B cell (primary cell): ENCODE results near the gene TNRC6C. TPM values are rescaled to one million over a fixed set of nuclear protein-coding genes. Genes with fewer than 3 reads are reported as not detected.

ENCODE experiments used
- ATAC-seq: fragments of 200-7000 bp; cut with Tn5 transposase; one replicate; pipeline ENCODE4 v1.10.0; 2021; ENCODE audit warnings: low read depth, mild to moderate bottlenecking, moderate number of reproducible peaks, moderate library complexity
- CTCF ChIA-PET: fragments of 350-600 bp; sonication (Branson Sonifier 250); formaldehyde crosslinking; loops from one replicate; lab custom pipeline; 2021; ENCODE audit warnings: antibody characterized with exemption, inconsistent platforms; lab: Charles Lee
- POLR2A ChIA-PET: fragments of 350-600 bp; sonication (Branson Sonifier 250); formaldehyde crosslinking; loops from one replicate; lab custom pipeline; 2021; ENCODE audit warnings: antibody characterized with exemption; lab: Charles Lee
- DNase-seq: peaks from one replicate; pipeline ENCODE4 v3.0.0; 2013
- H2AFZ ChIP-seq: 2 replicates; pipeline ENCODE4 v1.6.1; 2012; ENCODE audit warnings: mild to moderate bottlenecking, low read depth, low read length; ENCODE audit not compliant: insufficient read depth, poor library complexity, severe bottlenecking
- H3K27ac ChIP-seq, 2 donors: 1 replicate in 1 of 2; 2 replicates in 1 of 2; pipeline ENCODE4 v1.5.1; 2012 to 2013; ENCODE audit warnings: low read length in 2 of 2, mild to moderate bottlenecking in 2 of 2, moderate library complexity in 1 of 2
- H3K27me3 ChIP-seq, 4 experiments: fragments of 200-600 bp in 1 of 4; sonication (generic) in 1 of 4; replicated peaks in 1 of 4; 1 replicate in 2 of 4; 2 replicates in 2 of 4; pipeline versions ENCODE4 v1.6.1 to v1.7.0; 2013 to 2016; ENCODE audit warnings: low read length in 3 of 4, mild to moderate bottlenecking in 2 of 4, mixed read lengths in 1 of 4, moderate library complexity in 1 of 4; ENCODE audit not compliant: insufficient read depth in 4 of 4, control insufficient read depth in 3 of 4; ENCODE audit errors: control extremely low read depth in 1 of 4
- H3K36me3 ChIP-seq, 2 experiments: replicated peaks in 1 of 2; 1 replicate in 1 of 2; 2 replicates in 1 of 2; pipeline versions ENCODE4 v1.6.1 to v1.7.1; 2013; ENCODE audit warnings: low read length in 1 of 2; ENCODE audit not compliant: insufficient read depth in 2 of 2, control insufficient read depth in 1 of 2; ENCODE audit errors: control extremely low read depth in 1 of 2, extremely low read depth in 1 of 2
- H3K4me1 ChIP-seq, 2 donors: fragments of 200-600 bp in 1 of 2; sonication (generic) in 1 of 2; 1 replicate in 1 of 2; 2 replicates in 1 of 2; pipeline versions ENCODE4 v1.5.1 to v1.6.1; 2013 to 2017; ENCODE audit warnings: low read length in 2 of 2; ENCODE audit not compliant: control insufficient read depth in 2 of 2, insufficient read depth in 2 of 2
- H3K4me2 ChIP-seq: replicated peaks from 2 replicates; pipeline ENCODE3; 2012; ENCODE audit warnings: mild to moderate bottlenecking, low read depth, low read length; ENCODE audit not compliant: poor library complexity, severe bottlenecking
- H3K4me3 ChIP-seq, 5 experiments: fragments of 200-600 bp in 1 of 5; sonication (generic) in 1 of 5; 1 replicate in 3 of 5; 2 replicates in 2 of 5; pipeline versions ENCODE4 v1.5.1 to v1.7.0; 2011 to 2016; ENCODE audit warnings: low read length in 4 of 5, mild to moderate bottlenecking in 4 of 5, low read depth in 2 of 5, control low read depth in 1 of 5, moderate library complexity in 1 of 5; ENCODE audit not compliant: insufficient read depth in 1 of 5; ENCODE audit errors: control extremely low read depth in 1 of 5, extremely low read depth in 1 of 5
- H3K79me2 ChIP-seq: fragments of 200-600 bp; sonication (generic); one replicate; pipeline ENCODE4 v1.6.0; 2016; ENCODE audit warnings: low read length; ENCODE audit not compliant: control insufficient read depth, insufficient read depth
- H3K9ac ChIP-seq: fragments of 200-600 bp; sonication (generic); 2 replicates; pipeline ENCODE4 v1.6.1; 2017; ENCODE audit warnings: mild to moderate bottlenecking, low read length, moderate library complexity
- H3K9me3 ChIP-seq, 3 donors: one replicate each; pipeline versions ENCODE4 v1.6.1 to v1.7.1; 2013; ENCODE audit warnings: low read length in 2 of 3; ENCODE audit not compliant: control insufficient read depth in 2 of 3, insufficient read depth in 1 of 3; ENCODE audit errors: control extremely low read depth in 1 of 3
- H4K20me1 ChIP-seq: 2 replicates; pipeline ENCODE4 v1.6.0; 2012; ENCODE audit warnings: mild to moderate bottlenecking, low read length; ENCODE audit not compliant: insufficient read depth, control insufficient read depth, poor library complexity, severe bottlenecking
- H3K27ac Mint-ChIP-seq: one replicate; pipeline ENCODE4 v1.8.0; 2021; ENCODE audit warnings: mixed read lengths
- H3K27me3 Mint-ChIP-seq: one replicate; pipeline ENCODE4 v1.8.0; 2021; ENCODE audit warnings: mixed read lengths
- H3K4me1 Mint-ChIP-seq: one replicate; pipeline ENCODE4 v1.8.0; 2021; ENCODE audit warnings: mixed read lengths
- H3K4me3 Mint-ChIP-seq: one replicate; pipeline ENCODE4 v1.8.0; 2021; ENCODE audit warnings: mixed read lengths
- H3K9me3 Mint-ChIP-seq: one replicate; pipeline ENCODE4 v1.8.0; 2022; ENCODE audit warnings: mixed read lengths; ENCODE audit not compliant: insufficient read depth
- EZH2 ChIP-seq: IDR thresholded peaks from 2 replicates; pipeline ENCODE4 v1.6.1; 2012; ENCODE audit warnings: borderline replicate concordance, low read depth, mild to moderate bottlenecking, moderate library complexity, low read length; ENCODE audit not compliant: insufficient read depth, poor library complexity, severe bottlenecking
- WGBS: methylation state at CpG from one replicate; pipeline ENCODE4 v1.1.5; 2013; ENCODE audit warnings: missing lambda C conversion rate; ENCODE audit not compliant: insufficient coverage; 5-methylcytosine and 5-hydroxymethylcytosine counted together
- intact Hi-C: fragments of 100-400 bp; cut with micrococcal nuclease; formaldehyde crosslinking; loops from one replicate; pipeline ENCODE4 v1.10.0; 2022
- polyA plus RNA-seq: library from polyadenylated mRNA; depleted of rRNA; stranded (reverse); fragments of >200 nt; gene quantifications from 2 replicates; pipeline ENCODE4 v1.2.3, GENCODE V29; 2012
- total RNA-seq, 2 donors: library from RNA; stranded (reverse); fragments of 120-200 nt in 1 of 2; gene quantifications; 1 replicate in 1 of 2; 2 replicates in 1 of 2; pipeline versions ENCODE4 v1.2.3 to v1.2.4, GENCODE V29; 2013 to 2022
- TF ChIP-seq, protein P1 (sequence below): fragments of 200-600 bp; IDR thresholded peaks from one replicate; pipeline ENCODE4 v1.8.0; 2022; ENCODE audit warnings: antibody characterized with exemption, mild to moderate bottlenecking

The TNRC6C gene
- total and polyA plus RNA-seq, 2 donors (not counting 1 experiment from before 2014, with no cell fraction given): 3.9 to 63.8 TPM

GRCh38 chr17:78135858-78136500 lies 177.5 kb downstream of the TNRC6C start:
- ATAC-seq (no peak), DNase-seq (no peak)
- Histone ChIP-seq H3K27me3 (no peaks in the 10 kb centered on the region), H2AFZ (no peak overlapping the region), H3K4me3 (no peak overlapping the region), H3K4me1 (peaks cover 64 to 86% of the 10 kb centered on the region in 2 donors), H3K9me3 (peaks cover 0 to 10% (median 0%) of the 10 kb centered on the region in 3 donors), H3K9ac (no peak overlapping the region), H4K20me1 (peaks cover 70% of the 10 kb centered on the region), H3K79me2 (peaks cover 45% of the 10 kb centered on the region), H3K4me2 (no peak overlapping the region), H3K36me3 (peaks cover 0 to 68% of the 10 kb centered on the region in 2 experiments), H3K27ac (no peak overlapping the region)
- intact Hi-C loops: loop anchor here (10.0 kb wide), 1 partner anchor 1699 kb away; the partner anchor contains the start of gene CBX4
- 96% methylated on average over 4 of the region's 9 CpGs for WGBS
- no peaks in the 10 kb centered on the region for H3K9me3 Mint-ChIP-seq
- TF ChIP-seq, protein P1, sequence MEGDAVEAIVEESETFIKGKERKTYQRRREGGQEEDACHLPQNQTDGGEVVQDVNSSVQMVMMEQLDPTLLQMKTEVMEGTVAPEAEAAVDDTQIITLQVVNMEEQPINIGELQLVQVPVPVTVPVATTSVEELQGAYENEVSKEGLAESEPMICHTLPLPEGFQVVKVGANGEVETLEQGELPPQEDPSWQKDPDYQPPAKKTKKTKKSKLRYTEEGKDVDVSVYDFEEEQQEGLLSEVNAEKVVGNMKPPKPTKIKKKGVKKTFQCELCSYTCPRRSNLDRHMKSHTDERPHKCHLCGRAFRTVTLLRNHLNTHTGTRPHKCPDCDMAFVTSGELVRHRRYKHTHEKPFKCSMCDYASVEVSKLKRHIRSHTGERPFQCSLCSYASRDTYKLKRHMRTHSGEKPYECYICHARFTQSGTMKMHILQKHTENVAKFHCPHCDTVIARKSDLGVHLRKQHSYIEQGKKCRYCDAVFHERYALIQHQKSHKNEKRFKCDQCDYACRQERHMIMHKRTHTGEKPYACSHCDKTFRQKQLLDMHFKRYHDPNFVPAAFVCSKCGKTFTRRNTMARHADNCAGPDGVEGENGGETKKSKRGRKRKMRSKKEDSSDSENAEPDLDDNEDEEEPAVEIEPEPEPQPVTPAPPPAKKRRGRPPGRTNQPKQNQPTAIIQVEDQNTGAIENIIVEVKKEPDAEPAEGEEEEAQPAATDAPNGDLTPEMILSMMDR: no peak
- no peak for TF ChIP-seq EZH2
- CTCF ChIA-PET: interaction anchor here (0.7 to 14.1 kb wide), 13 partner anchors 9 to 695 kb away, joined by 4 to 357 read pairs (median 17); partner anchors contain the start of genes C17orf99, SYNGR2, TK1 and TMC6
- H3K4me3 Mint-ChIP-seq: peak overlapping the region; percentile 34
- H3K27me3 Mint-ChIP-seq: no peaks in the 10 kb centered on the region
- H3K4me1 Mint-ChIP-seq: peaks cover 72% of the 10 kb centered on the region
- POLR2A ChIA-PET: interaction anchor here (0.8 to 22.6 kb wide), 4 partner anchors 8 to 39 kb away, joined by 3 to 432 read pairs (median 20); partner anchors contain the start of gene SYNGR2
- peak overlapping the region; percentile 86 for H3K27ac Mint-ChIP-seq
